ENCODE measurements around the gene SHISA5. TPM values are rescaled to one million over a fixed set of nuclear protein-coding genes. Genes with fewer than 3 reads are reported as not detected.

Gene SHISA5
- total and polyA plus RNA-seq, 2 of the 8 experiments (the other 6 are each of a cell fraction or from before 2014, with no cell fraction given), result 196 to 315 TPM

DNA sequence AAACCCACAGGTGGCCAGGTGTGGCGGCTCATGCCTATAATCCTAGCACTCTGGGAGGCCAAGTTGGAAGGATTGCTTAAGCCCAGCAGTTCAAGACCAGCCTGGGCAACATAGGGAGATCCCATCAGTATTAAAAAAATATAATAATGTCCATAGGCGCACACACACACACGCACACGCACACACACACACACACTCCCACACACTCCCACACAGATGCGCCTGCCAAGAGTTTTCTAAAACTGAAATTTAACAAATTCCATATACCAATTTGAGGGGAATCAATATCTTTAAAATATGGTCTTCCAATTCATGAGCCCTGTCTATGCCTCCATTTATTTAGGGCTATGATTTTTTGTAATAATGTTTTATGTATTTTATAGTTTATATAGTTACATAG is 17.0 kb downstream of the SHISA5 start:
- Histone ChIP-seq H3K4me3 (ENCODE audit: extremely low read depth in 1 of 4, insufficient read depth in 2 of 4, low read depth in 3 of 4, low read length in 4 of 4) (no peak overlapping the region), H4K20me1 (replicated peaks in 1 of 2; ENCODE audit: control insufficient read depth in 1 of 2, insufficient read depth in 2 of 2, low read length in 2 of 2) (no peaks in the 10 kb centered on the region), H3K56ac (replicated peaks; ENCODE audit: insufficient read length, low read depth, low read length) (no peak overlapping the region), H4K5ac (ENCODE audit: insufficient read length, low read depth, low read length) (no peak overlapping the region), H2BK20ac (ENCODE audit: low read length) (no peak overlapping the region), H3K79me1 (ENCODE audit: low read depth, low read length) (no peaks in the 10 kb centered on the region), H3K4me1 (replicated peaks in 1 of 4; ENCODE audit: control insufficient read depth in 3 of 4, insufficient read depth in 4 of 4, low read length in 3 of 4) (no peaks in the 10 kb centered on the region; a peak in 1 of 7 replicates), H3K23me2 (ENCODE audit: low read depth, low read length) (no peaks in the 10 kb centered on the region), H3K79me2 (ENCODE audit: control insufficient read depth in 1 of 2, insufficient read depth in 2 of 2, low read length in 2 of 2) (no peaks in the 10 kb centered on the region), H3K18ac (ENCODE audit: extremely low read depth, low read length) (no peak overlapping the region), H3K27me3 (replicated peaks in 1 of 4; ENCODE audit: control insufficient read depth in 3 of 4, extremely low read depth in 1 of 4, insufficient read depth in 3 of 4, low read length in 3 of 4) (no peaks in the 10 kb centered on the region), H4K91ac (replicated peaks; ENCODE audit: insufficient read length, low read length) (no peak overlapping the region), H2AK5ac (ENCODE audit: low read depth, low read length) (no peak overlapping the region), H2AFZ (ENCODE audit: low read length) (no peak overlapping the region), H2BK15ac (ENCODE audit: low read length) (no peak overlapping the region), H3K27ac (ENCODE audit: low read depth, low read length) (no peak overlapping the region), H3K36me3 (ENCODE audit: control insufficient read depth in 2 of 4, insufficient read depth in 4 of 4, low read length in 3 of 4) (no peaks in the 10 kb centered on the region), H2BK120ac (replicated peaks; ENCODE audit: low read depth, low read length) (no peak overlapping the region), H3K9me3 (ENCODE audit: insufficient read depth in 2 of 2, low read depth in 1 of 2, low read length in 1 of 2) (no peaks in the 10 kb centered on the region; a peak in 1 of 4 replicates), H3K4me2 (ENCODE audit: insufficient read depth in 1 of 2, low read depth in 2 of 2, low read length in 2 of 2) (no peak overlapping the region), H4K8ac (ENCODE audit: extremely low read depth, insufficient read depth, low read length) (no peak overlapping the region), H2BK12ac (ENCODE audit: low read depth, low read length) (no peak overlapping the region), H3K9ac (replicated peaks in 1 of 4; ENCODE audit: extremely low read depth in 1 of 4, low read depth in 3 of 4, low read length in 3 of 4) (no peak overlapping the region), H3K23ac (ENCODE audit: insufficient read length) (no peak overlapping the region), H3K4ac (replicated peaks; ENCODE audit: insufficient read length, low read depth, low read length) (no peak overlapping the region), H3K14ac (ENCODE audit: insufficient read length) (no peak overlapping the region), H2BK5ac (ENCODE audit: low read depth, low read length) (no peak overlapping the region)
- no peak for DNase-seq (ENCODE audit: low read depth in 1 of 2, low spot score in 2 of 2)
- TF ChIP-seq RNF2 (IDR thresholded peaks at IDR 0.05; ENCODE audit: borderline replicate concordance, low read depth, low read length, missing control alignments, poor library complexity, severe bottlenecking) (no peak), TAF7 (optimal IDR thresholded peaks at IDR 0.05; ENCODE audit: borderline replicate concordance, low read depth, low read length) (no peak), NANOG (IDR thresholded peaks at IDR 0.05; ENCODE audit: insufficient read depth, low read depth, low read length, poor library complexity, severe bottlenecking) (no peak), RXRA (IDR thresholded peaks at IDR 0.05; ENCODE audit: insufficient read depth, low read depth, low read length) (no peak), ZNF274 (IDR thresholded peaks at IDR 0.05; ENCODE audit: borderline replicate concordance, extremely low read depth, low read length) (no peak), JUN (IDR thresholded peaks at IDR 0.05; ENCODE audit: low read depth, low read length) (no peak), SP4 (IDR thresholded peaks at IDR 0.05; ENCODE audit: low read length) (no peak)
- TF ChIP-seq, protein P1, sequence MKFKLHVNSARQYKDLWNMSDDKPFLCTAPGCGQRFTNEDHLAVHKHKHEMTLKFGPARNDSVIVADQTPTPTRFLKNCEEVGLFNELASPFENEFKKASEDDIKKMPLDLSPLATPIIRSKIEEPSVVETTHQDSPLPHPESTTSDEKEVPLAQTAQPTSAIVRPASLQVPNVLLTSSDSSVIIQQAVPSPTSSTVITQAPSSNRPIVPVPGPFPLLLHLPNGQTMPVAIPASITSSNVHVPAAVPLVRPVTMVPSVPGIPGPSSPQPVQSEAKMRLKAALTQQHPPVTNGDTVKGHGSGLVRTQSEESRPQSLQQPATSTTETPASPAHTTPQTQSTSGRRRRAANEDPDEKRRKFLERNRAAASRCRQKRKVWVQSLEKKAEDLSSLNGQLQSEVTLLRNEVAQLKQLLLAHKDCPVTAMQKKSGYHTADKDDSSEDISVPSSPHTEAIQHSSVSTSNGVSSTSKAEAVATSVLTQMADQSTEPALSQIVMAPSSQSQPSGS (IDR thresholded peaks at IDR 0.05; ENCODE audit: low read length), result no peak
- TF ChIP-seq, protein P2, sequence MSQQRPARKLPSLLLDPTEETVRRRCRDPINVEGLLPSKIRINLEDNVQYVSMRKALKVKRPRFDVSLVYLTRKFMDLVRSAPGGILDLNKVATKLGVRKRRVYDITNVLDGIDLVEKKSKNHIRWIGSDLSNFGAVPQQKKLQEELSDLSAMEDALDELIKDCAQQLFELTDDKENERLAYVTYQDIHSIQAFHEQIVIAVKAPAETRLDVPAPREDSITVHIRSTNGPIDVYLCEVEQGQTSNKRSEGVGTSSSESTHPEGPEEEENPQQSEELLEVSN (IDR thresholded peaks at IDR 0.05), result no peak
- CTCF ChIA-PET (ENCODE audit: partially characterized antibody), result no interaction called here
- POLR2A ChIA-PET (ENCODE audit: partially characterized antibody), result interaction anchor here (2.0 kb wide), 1 partner anchor 18 kb away, joined by 7 read pairs; no protein-coding TSS in a partner anchor
- WGBS, 2 experiments (ENCODE audit: extremely low coverage in 1 of 2, insufficient coverage in 1 of 2, insufficient read length in 1 of 2, insufficient replicate concordance in 2 of 2, low coverage in 1 of 2, low lambda C conversion rate in 2 of 2, missing lambda C conversion rate in 1 of 2), result 92% methylated on average over 5 of the region's 5 CpGs; no CpG with 5 or more reads in 1 of the 2 experiments
- FAIRE-seq, result no peak

All from H1 (cell line).